ENCODE data around the gene PRIMA1. TPM values are rescaled to one million over a fixed set of nuclear protein-coding genes. Genes with fewer than 3 reads are reported as not detected.

PRIMA1 gene
- total RNA-seq, 1 experiment from 2014 or later, result 2.3 TPM

- H3K79me2 ChIP-seq (ENCODE audit: insufficient read depth, low read length), result no peaks in the 10 kb centered on the region
- H3K56ac ChIP-seq (ENCODE audit: insufficient read length, low read depth, low read length), result no peak overlapping the region
- H2AK5ac ChIP-seq (ENCODE audit: insufficient read length, low read length), result no peak overlapping the region
- no peak overlapping the region for H3K14ac ChIP-seq (ENCODE audit: insufficient read depth, low read length)
- no peak overlapping the region for H4K91ac ChIP-seq (ENCODE audit: insufficient read length, low read depth, low read length)
- H3K4me2 ChIP-seq (ENCODE audit: insufficient read depth, insufficient read length, low read length), result no peak overlapping the region
- no peak overlapping the region for H3K4ac ChIP-seq (ENCODE audit: low read depth, low read length)
- no peak overlapping the region for H2BK12ac ChIP-seq (ENCODE audit: insufficient read length, low read depth, low read length)
- H3K27ac ChIP-seq (ENCODE audit: insufficient read length, low read depth, low read length), result no peak overlapping the region
- Mint-ChIP-seq H3K27me3 (ENCODE audit: low read depth) (no peaks in the 10 kb centered on the region), H3K27ac (peak overlapping the region; percentile 22 to 63 (median 49); a peak in 4 of 7 replicates), H3K9me3 (no peaks in the 10 kb centered on the region), H3K36me3 (ENCODE audit: insufficient read depth in 1 of 3, low read depth in 3 of 3) (peaks cover 0 to 4% (median 2%) of the 10 kb centered on the region in 3 experiments; a peak in 6 of 7 replicates), H3K4me3 (no peak overlapping the region), H3K4me1 (peaks cover 86 to 91% of the 10 kb centered on the region in 2 experiments)
- no peaks in the 10 kb centered on the region for H3K79me1 ChIP-seq (ENCODE audit: insufficient read depth, low read depth, low read length, poor library complexity, severe bottlenecking)
- no peak overlapping the region for H3K18ac ChIP-seq (ENCODE audit: insufficient read length, low read depth, low read length)
- TF ChIP-seq CTCF (conservative IDR thresholded peaks at IDR 0.05), result no peak
- H3K4me1 ChIP-seq (ENCODE audit: insufficient read depth, low read length), result peaks cover 31% of the 10 kb centered on the region
- DNase-seq, result no peak
- H4K20me1 ChIP-seq (ENCODE audit: control insufficient read depth, insufficient read depth, insufficient read length), result no peaks in the 10 kb centered on the region
- no peak overlapping the region for H4K5ac ChIP-seq (ENCODE audit: insufficient read length, low read depth, low read length)
- no CpG with 5 or more reads among the region's 6 CpGs for WGBS (ENCODE audit: extremely low coverage, insufficient read length, low lambda C conversion rate)
- H3K23ac ChIP-seq (ENCODE audit: insufficient read length, low read depth, low read length), result no peak overlapping the region
- H2BK5ac ChIP-seq (ENCODE audit: insufficient read length, low read length), result no peak overlapping the region
- H3K9me3 ChIP-seq (ENCODE audit: control insufficient read depth, low read depth, low read length), result no peaks in the 10 kb centered on the region
- H2BK15ac ChIP-seq (ENCODE audit: low read depth, low read length), result no peak overlapping the region
- H3T11ph ChIP-seq (ENCODE audit: low read length), result no peak overlapping the region
- no peak overlapping the region for H3K9ac ChIP-seq (ENCODE audit: extremely low read depth, insufficient read length, low read length)
- H4K8ac ChIP-seq (replicated peaks; ENCODE audit: insufficient read length, low read depth, low read length), result no peak overlapping the region
- H2BK120ac ChIP-seq (ENCODE audit: low read depth, low read length, poor library complexity, severe bottlenecking), result no peak overlapping the region
- no peak overlapping the region for H2BK20ac ChIP-seq (ENCODE audit: low read depth, low read length, poor library complexity, severe bottlenecking)
- H3K27me3 ChIP-seq (ENCODE audit: insufficient read depth, low read length), result no peaks in the 10 kb centered on the region
- H3K23me2 ChIP-seq (ENCODE audit: insufficient read length, low read depth, low read length, poor library complexity, severe bottlenecking), result no peaks in the 10 kb centered on the region
- no peak overlapping the region for H2AFZ ChIP-seq (ENCODE audit: low read length)
Measured at GRCh38 chr14:93690146-93690545, 98.1 kb downstream of the PRIMA1 start.

Measured in H9 (cell line).